Activated CD4-positive, alpha-beta T cell treated with anti-CD3 and anti-CD28 coated beads for 1 hour (primary cell): ENCODE data around the gene VWCE.
"Not testable (repeated sequence)": the region's sequence is repeated elsewhere in the genome, so short reads cannot be mapped to it uniquely, and the experiment has no call there.

Experiments
- DNase-seq: peaks from one replicate; pipeline ENCODE4 v3.0.0-alpha.2; 2020

Gene VWCE

DNA sequence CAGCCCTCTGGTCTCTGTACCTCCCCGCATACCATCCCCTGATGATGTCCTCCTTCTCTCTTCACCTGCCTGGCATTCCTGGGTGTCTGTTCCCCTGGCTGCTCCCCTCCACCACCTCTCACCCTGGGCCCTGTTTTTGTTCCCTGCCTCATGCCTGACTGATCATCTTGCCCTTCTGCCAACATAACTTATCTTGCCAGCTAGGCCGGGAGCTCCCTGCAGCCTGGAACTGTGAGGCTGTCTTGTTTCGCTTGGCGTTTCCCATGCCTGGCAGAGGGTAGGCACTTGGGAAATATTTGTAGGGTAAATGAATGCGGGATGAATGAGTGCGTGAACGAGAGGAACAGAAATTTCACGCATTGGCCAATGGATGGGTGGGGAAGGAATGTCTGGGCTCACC, 45.9 kb downstream of the VWCE start:
- not testable (repeated sequence) for DNase-seq

DNA sequence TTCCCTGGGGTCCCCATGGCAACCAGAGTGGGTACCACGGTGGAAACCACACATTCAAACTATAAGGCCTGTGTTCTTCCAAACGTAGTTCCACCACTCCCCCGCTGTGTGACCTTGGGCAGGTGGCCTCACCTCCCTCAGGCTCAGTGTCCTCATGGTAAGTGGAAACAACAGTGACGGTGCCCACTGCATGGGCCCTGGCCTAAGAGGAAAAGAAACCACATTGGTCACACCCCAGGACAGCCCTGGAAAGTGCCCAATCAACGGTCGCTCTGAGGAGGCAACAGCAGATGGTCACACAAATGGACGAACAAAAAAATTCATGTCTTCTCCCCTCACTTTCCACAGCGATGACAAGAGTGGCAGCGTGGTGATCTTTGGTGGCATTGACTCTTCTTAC, 47.0 kb downstream of the VWCE start:
- DNase-seq: not testable (repeated sequence)

DNA sequence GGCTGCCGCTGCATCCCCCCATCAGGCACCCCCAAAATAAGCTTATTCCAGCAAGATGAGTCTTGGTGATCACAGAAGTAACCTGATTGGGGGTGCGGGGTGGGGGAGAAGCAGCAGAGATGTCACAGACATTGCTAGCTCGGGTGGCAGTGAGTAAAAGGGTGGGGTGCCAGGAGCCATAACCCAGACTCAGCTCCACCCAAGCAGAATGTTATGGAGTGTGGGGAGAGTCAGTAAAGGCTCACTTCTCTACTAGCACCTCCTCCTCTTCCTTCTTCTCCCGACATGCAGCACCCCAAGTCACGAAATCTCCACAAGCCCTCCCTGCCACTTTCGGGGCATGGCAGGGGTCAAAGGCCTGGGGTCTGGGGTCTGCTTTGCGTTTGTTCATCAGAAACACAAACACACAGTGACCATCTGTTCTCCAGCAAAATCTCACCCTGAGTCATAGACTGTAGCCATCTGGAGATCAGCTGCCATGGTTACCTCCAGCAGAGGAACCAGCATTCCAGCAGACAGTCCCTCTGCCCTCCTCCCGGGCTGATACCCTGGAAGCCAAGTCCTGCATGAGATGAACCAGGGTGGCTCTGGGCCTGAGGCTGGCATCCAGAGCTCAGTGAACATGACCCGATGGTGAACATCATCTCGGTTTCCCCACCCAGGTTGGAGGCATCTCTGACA, 49.7 kb downstream of the VWCE start:
- not testable (repeated sequence) for DNase-seq

- not testable (repeated sequence) for DNase-seq
These were observed 53.6 kb downstream of the VWCE start for GRCh38 chr11:61241526-61241925.

GRCh38 chr11:61240875-61241274, 54.2 kb downstream of the VWCE start, which contains the start of gene PGA5:
PGA5 (plus strand) TSS chr11:61241175; CDS start chr11:61241227, 52 bp downstream.
- not testable (repeated sequence) for DNase-seq

- not testable (repeated sequence) for DNase-seq
These were observed 54.8 kb downstream of the VWCE start for GRCh38 chr11:61240288-61240687.

GRCh38 chr11:61237130-61237529, 58.0 kb downstream of the VWCE start:
- not testable (repeated sequence) for DNase-seq

DNA sequence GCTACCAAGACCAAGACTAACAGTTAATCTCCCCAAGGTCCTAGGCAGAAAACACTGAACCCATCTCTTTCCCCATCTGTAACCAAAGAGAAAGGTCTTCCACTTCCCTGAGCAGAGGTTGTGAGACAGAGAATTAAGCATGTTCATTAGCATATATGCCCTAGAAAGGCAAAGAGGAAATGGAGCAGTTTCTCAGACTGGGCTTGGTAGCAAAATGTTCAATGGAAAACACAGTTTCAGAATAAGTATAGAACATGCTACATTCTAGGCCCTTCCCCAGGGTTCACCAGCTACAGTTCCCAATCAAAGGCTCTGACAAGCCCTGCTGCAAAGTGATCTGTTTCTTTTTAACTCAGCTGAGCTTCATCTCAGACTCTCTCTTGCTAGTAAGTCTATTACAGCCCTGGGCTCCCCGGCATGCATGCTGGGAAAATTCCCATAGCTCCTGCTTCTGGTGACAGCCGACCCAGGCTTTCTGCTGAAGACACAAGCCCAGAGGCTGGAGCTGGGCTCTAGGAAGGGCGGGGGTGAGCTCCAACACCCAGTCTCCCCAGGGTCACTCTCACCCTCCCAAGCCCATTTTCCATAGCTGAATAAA, 62.5 kb downstream of the VWCE start:
- not testable (repeated sequence) for DNase-seq

GRCh38 chr11:61231585-61231984, 63.5 kb downstream of the VWCE start:
- not testable (repeated sequence) for DNase-seq

GRCh38 chr11:61231033-61231432, 64.1 kb downstream of the VWCE start:
- DNase-seq: not testable (repeated sequence)

- not testable (repeated sequence) for DNase-seq
These were observed 65.7 kb downstream of the VWCE start for GRCh38 chr11:61229458-61229857.

GRCh38 chr11:61226457-61227137, 68.5 kb downstream of the VWCE start:
- not testable (repeated sequence) for DNase-seq

- not testable (repeated sequence) for DNase-seq
These were observed 72.4 kb downstream of the VWCE start for GRCh38 chr11:61222692-61223091.

DNA sequence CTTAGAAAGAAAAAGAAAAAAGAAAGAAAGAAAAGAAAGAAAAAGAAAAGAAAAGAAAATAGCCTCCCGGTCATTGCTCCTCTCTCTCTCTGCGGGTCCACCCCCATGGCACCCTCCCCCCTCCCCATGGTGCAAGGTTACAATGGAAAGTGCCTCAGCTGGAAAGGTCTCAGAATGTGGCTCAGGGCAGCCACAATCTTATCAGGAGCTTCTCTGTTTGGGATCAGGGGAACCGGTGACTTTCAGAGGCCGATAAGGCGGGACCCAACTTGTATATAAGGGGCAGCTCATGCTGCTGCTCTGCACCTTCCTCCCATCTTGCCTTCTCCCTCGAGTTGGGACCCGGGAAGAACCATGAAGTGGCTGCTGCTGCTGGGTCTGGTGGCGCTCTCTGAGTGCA, 73.1 kb downstream of the VWCE start, which contains the start of gene PGA4:
Gene PGA4, plus strand, starts transcription at position 301 of the 400 bp plus-strand sequence. Its CDS starts 54 bp downstream, at position 355.
- DNase-seq: not testable (repeated sequence)

- not testable (repeated sequence) for DNase-seq
These were observed 76.1 kb downstream of the VWCE start for GRCh38 chr11:61219016-61219415.

DNA sequence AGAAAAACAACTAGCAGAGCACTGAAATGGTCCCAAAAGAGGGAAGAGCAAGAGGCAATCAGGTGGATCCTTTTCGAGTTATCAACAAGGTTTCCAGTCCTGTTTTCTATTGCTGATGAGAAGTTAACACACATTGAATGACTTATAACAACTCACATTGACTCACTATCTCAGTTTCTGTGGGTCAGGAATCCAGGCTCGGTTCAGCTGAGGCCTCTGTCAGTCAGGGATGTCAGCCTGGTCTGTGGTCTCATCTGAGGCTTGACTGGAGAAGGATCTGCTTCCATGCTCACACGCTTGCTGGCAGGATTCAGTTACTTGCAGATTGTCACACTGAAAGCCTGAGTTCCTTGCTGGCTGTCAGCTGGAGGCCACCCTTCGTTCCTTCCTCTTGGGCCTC, 76.8 kb downstream of the VWCE start:
- not testable (repeated sequence) for DNase-seq

DNA sequence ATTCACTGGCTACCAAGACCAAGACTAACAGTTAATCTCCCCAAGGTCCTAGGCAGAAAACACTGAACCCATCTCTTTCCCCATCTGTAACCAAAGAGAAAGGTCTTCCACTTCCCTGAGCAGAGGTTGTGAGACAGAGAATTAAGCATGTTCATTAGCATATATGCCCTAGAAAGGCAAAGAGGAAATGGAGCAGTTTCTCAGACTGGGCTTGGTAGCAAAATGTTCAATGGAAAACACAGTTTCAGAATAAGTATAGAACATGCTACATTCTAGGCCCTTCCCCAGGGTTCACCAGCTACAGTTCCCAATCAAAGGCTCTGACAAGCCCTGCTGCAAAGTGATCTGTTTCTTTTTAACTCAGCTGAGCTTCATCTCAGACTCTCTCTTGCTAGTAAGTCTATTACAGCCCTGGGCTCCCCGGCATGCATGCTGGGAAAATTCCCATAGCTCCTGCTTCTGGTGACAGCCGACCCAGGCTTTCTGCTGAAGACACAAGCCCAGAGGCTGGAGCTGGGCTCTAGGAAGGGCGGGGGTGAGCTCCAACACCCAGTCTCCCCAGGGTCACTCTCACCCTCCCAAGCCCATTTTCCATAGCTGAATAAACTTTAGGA, 81.3 kb downstream of the VWCE start:
- not testable (repeated sequence) for DNase-seq

GRCh38 chr11:61212202-61212601, 82.9 kb downstream of the VWCE start:
- DNase-seq: not testable (repeated sequence)

GRCh38 chr11:61211327-61211952, 83.7 kb downstream of the VWCE start:
- DNase-seq: not testable (repeated sequence)

DNA sequence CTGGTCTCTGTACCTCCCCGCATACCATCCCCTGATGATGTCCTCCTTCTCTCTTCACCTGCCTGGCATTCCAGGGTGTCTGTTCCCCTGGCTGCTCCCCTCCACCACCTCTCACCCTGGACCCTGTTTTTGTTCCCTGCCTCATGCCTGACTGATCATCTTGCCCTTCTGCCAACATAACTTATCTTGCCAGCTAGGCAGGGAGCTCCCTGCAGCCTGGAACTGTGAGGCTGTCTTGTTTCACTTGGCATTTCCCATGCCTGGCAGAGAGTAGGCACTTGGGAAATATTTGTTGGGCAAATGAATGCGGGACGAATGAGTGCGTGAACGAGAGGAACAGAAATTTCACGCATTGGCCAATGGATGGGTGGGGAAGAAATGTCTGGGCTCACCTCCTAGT, 84.5 kb downstream of the VWCE start:
- not testable (repeated sequence) for DNase-seq
